WI38 (cell line): ENCODE results near the gene CLIP2.
"Not testable (repeated sequence)": the region's sequence is repeated elsewhere in the genome, so short reads cannot be mapped to it uniquely, and the experiment has no call there.

Experiments used
- H3K4me3 ChIP-seq: 2 replicates; pipeline ENCODE4 v1.5.1; 2011; ENCODE audit warnings: low read depth, mild to moderate bottlenecking, control low read depth, low read length
- TF ChIP-seq, protein P1 (sequence below): IDR thresholded peaks from 2 replicates; pipeline ENCODE4 v1.5.1; 2012; ENCODE audit warnings: low read depth, mild to moderate bottlenecking, control low read depth, low read length

CLIP2 gene

DNA sequence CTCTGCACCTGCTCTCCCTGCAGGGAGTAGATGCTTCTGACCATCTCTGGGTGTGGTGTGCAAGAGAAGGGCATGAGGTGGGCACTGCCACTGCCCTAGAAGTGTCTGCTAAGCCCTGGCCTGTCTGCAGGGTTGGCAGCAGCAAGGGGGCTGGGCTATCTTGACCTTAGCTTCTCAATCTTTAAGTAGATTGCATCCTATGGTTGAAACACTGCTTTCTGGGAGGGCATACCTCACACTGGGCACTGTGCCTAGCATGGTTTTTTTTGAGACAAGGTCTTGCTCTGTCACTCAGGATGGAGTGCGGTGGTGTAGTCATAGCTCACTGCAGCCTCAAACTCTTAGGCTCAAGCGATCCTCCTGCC lies 54.9 kb downstream of the CLIP2 start:
- H3K4me3 ChIP-seq, result no peak overlapping the region
- TF ChIP-seq, protein P1, sequence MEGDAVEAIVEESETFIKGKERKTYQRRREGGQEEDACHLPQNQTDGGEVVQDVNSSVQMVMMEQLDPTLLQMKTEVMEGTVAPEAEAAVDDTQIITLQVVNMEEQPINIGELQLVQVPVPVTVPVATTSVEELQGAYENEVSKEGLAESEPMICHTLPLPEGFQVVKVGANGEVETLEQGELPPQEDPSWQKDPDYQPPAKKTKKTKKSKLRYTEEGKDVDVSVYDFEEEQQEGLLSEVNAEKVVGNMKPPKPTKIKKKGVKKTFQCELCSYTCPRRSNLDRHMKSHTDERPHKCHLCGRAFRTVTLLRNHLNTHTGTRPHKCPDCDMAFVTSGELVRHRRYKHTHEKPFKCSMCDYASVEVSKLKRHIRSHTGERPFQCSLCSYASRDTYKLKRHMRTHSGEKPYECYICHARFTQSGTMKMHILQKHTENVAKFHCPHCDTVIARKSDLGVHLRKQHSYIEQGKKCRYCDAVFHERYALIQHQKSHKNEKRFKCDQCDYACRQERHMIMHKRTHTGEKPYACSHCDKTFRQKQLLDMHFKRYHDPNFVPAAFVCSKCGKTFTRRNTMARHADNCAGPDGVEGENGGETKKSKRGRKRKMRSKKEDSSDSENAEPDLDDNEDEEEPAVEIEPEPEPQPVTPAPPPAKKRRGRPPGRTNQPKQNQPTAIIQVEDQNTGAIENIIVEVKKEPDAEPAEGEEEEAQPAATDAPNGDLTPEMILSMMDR, result no peak

DNA sequence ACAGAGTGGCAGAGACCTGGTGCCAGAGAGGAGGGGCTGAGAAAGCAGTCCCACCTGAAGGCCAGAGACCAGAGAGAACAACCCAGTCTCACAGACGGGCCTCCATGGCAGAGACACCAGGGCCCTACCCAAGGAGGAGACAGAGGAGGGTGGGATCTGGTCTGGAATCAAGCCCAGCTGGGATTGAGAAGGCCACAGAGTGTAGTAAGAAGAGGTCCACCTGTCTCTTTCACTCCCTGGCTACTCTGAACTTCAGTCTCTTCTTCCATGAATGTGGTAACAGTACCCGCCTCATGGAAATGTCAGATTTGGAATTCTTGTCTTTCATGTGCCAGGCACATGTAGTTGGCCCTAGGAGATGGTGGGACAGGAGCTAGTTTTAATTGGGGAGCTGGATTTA lies 55.6 kb downstream of the CLIP2 start:
- no peak overlapping the region for H3K4me3 ChIP-seq
- TF ChIP-seq, protein P1, result no peak

DNA sequence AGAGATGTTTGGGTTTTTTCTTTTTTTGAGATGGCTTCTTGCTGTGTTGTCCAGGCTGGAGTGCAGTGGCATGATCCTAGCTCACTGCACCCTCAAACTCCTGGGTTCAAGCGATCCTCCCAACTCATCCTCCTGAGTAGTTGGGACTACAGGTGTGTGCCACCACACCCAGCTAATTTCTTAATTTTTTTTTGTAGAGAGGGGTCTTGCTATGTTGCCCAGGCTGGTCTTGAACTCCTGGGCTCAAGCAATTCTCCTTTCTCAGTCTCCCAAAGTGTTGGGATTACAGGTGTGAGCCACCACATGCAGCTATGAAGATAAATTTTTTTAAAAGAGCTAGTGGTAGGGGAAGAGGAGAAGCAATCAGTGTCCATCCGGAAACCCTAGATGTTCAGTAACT lies 56.8 kb downstream of the CLIP2 start:
- H3K4me3 ChIP-seq, result no peak overlapping the region
- TF ChIP-seq, protein P1, result no peak

DNA sequence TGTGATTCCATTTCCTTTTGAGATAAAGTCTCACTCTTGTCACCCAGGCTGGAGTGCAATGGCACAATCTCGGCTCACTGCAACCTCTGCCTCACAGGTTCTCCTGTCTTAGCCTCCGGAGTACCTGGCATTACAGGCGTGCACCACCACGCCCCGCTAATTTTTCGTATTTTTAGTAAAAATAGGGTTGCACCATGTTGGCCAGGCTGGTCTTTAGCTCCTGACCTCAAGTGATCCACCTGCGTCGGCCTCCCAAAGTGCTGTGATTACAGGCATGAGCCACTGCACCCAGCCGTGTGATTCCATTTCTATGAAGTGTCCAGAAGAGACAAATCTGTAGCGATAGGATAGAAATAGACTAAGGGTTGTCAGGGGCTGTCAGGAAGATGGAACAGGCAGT lies 60.4 kb downstream of the CLIP2 start:
- H3K4me3 ChIP-seq, result no peak overlapping the region
- TF ChIP-seq, protein P1, result no peak

DNA sequence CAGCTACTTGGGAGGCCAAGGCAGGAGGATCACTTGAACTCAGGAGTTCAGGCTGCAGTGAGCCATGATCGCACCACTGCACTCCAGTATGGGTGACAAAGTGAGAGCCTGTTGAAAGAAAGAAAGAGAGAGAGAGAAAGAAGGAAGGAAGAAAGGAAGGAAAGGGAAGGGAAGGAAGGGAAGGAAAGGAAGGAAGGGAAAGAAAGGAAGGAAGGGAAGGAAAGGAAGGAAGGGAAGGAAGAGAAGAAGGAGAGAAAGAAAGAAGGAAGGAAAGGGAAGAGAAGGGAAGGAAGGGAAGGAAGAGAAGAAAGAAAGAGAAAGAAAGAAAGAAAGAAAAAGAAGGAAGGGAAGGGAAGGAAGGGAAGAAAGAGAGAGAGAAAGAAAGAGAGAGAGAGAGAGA lies 61.5 kb downstream of the CLIP2 start:
- TF ChIP-seq, protein P1, result no peak

DNA sequence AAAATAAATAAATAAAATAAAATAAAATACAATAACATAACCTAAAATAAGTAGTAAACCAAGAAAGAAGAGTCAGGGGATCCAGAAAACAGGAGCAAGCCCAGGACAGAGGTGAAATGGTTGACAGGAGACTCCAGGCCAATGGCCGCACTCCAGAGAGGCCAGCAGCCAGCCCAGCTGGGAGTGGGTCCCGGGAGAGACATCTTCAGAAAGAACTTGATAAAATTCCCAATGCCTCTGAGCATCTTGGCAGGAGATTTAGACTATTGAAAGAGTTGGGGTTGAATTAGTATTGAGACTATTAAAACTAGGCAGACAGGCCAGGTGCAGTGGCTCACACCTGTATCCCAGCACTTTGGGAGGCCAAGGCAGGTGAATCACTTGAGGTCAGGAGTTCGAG lies 62.6 kb downstream of the CLIP2 start:
- no peak overlapping the region for H3K4me3 ChIP-seq
- TF ChIP-seq, protein P1, result no peak

More for the DNA sequence above, 61.5 kb downstream of the CLIP2 start:
- no peak overlapping the region for H3K4me3 ChIP-seq

DNA sequence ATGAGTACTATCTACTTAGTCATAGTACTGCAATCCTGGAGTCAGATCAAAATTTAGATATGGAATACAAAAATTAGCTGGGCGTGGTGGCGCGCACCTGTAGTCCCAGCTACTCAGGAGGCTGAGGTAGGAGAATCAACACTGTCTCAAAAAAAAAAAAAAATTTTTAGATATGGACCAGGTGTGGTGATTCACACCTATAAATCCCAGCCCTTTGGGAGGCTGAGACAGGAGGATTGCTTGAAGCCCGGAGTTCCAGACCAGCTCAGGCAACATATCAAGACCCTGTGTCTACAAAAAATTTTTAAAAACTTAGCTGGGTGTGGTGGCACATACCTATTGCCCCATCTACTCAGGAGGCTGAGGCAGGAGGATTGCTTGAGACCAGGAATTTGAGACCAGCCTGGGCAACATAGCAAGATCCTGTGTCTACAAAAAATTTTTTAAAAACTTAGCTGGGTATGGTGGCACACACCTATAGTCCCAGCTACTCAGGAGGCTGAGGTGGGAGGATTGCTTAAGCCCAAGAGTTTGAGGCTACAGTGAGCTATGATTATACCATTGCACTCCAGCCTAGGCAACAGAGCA lies 63.4 kb downstream of the CLIP2 start:
- H3K4me3 ChIP-seq, result not testable (repeated sequence)

DNA sequence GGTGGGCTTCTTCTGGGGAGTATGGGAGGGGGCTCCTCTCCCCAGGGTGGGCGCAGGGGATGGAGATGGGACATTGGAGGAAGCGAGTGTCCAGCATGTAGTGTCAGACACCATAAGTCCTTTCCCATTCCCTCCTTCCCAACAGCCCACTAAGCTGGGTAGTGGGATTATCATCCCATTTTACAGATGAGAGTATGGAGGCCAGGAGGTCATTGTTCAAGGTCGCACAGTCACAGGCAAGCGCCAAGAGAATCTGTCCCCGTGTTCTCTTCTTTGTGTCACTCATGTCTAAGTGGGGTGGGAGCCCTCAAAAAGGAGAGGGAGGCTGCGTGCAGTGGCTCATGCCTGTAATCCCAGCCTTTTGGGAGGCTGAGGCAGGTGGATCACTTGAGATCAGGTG lies 64.8 kb downstream of the CLIP2 start:
- H3K4me3 ChIP-seq, result no peak overlapping the region
- TF ChIP-seq, protein P1, result no peak
